ENCODE measurements around the gene HEATR1. TPM values are rescaled to one million over a fixed set of nuclear protein-coding genes. Genes with fewer than 3 reads are reported as not detected.

HEATR1 gene
- total RNA-seq, 1 donor, result 39.4 TPM

DNA sequence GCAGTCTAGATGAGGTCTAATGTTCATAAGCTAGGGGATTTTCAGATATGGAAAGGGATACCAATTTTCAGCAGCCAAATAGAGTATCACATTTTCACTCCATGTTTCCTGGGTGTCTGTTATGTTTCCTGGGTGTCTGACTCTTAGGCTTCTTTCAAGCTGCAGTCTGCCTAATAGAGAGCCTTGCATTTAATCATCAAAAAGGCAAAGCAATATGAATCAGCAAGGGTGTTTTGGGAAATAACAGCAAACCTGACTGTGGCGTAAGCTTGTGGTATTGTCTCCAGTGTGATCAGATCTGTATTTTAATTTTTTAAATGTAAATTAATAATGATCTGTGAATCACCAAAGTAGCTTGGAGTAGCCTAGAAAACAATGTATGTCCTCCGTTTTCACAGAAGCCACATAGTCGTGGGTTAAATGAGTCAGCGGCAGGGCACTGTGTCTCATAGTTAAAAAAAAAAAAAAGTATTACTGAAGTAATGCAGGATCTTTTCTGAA lies 70.1 kb downstream of the HEATR1 start:
- peaks cover 13% of the 10 kb centered on the region for H3K4me1 ChIP-seq (ENCODE audit: insufficient read depth, low read length)
- H4K20me1 ChIP-seq (ENCODE audit: insufficient read depth, low read length), result peaks cover 18% of the 10 kb centered on the region
- peak overlapping the region; percentile 6 for H2AFZ ChIP-seq (ENCODE audit: low read length)
- DNase-seq (ENCODE audit: insufficient read length, low spot score, missing footprints), result peak; percentile 85
- TF ChIP-seq, protein P1, sequence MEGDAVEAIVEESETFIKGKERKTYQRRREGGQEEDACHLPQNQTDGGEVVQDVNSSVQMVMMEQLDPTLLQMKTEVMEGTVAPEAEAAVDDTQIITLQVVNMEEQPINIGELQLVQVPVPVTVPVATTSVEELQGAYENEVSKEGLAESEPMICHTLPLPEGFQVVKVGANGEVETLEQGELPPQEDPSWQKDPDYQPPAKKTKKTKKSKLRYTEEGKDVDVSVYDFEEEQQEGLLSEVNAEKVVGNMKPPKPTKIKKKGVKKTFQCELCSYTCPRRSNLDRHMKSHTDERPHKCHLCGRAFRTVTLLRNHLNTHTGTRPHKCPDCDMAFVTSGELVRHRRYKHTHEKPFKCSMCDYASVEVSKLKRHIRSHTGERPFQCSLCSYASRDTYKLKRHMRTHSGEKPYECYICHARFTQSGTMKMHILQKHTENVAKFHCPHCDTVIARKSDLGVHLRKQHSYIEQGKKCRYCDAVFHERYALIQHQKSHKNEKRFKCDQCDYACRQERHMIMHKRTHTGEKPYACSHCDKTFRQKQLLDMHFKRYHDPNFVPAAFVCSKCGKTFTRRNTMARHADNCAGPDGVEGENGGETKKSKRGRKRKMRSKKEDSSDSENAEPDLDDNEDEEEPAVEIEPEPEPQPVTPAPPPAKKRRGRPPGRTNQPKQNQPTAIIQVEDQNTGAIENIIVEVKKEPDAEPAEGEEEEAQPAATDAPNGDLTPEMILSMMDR (IDR thresholded peaks at IDR 0.05; ENCODE audit: extremely low read depth, low read depth, low read length), result no peak
- peaks cover 29% of the 10 kb centered on the region for H3K79me2 ChIP-seq (ENCODE audit: insufficient read depth, low read length)
- no peaks in the 10 kb centered on the region for H3K9me3 ChIP-seq (ENCODE audit: low read depth, low read length)
- no peaks in the 10 kb centered on the region for H3K27me3 ChIP-seq (ENCODE audit: insufficient read depth, low read length)
- H3K36me3 ChIP-seq (ENCODE audit: insufficient read depth, low read length), result peaks cover 21% of the 10 kb centered on the region
- peak overlapping the region; percentile 76 for H3K27ac ChIP-seq (ENCODE audit: low read depth, low read length)
- peak overlapping the region; percentile 14 for H3K4me3 ChIP-seq (ENCODE audit: insufficient read depth, low read length)
- peak overlapping the region; percentile 56 for H3K4me2 ChIP-seq (ENCODE audit: insufficient read depth, low read length)

- peaks cover 13% of the 10 kb centered on the region for H3K4me1 ChIP-seq (ENCODE audit: insufficient read depth, low read length)
- H3K79me2 ChIP-seq (ENCODE audit: insufficient read depth, low read length), result peaks cover 32% of the 10 kb centered on the region
- H3K27me3 ChIP-seq (ENCODE audit: insufficient read depth, low read length), result no peaks in the 10 kb centered on the region
- H3K27ac ChIP-seq (ENCODE audit: low read depth, low read length), result no peak overlapping the region
- TF ChIP-seq, protein P1 (IDR thresholded peaks at IDR 0.05; ENCODE audit: extremely low read depth, low read depth, low read length), result no peak
- H2AFZ ChIP-seq (ENCODE audit: low read length), result no peak overlapping the region
- H3K4me2 ChIP-seq (ENCODE audit: insufficient read depth, low read length), result no peak overlapping the region
- no peaks in the 10 kb centered on the region for H3K9me3 ChIP-seq (ENCODE audit: low read depth, low read length)
- no peak overlapping the region for H3K4me3 ChIP-seq (ENCODE audit: insufficient read depth, low read length)
- DNase-seq (ENCODE audit: insufficient read length, low spot score, missing footprints), result no peak
- H4K20me1 ChIP-seq (ENCODE audit: insufficient read depth, low read length), result peaks cover 18% of the 10 kb centered on the region
- H3K36me3 ChIP-seq (ENCODE audit: insufficient read depth, low read length), result peaks cover 8% of the 10 kb centered on the region
Observed at GRCh38 chr1:236532850-236533249, 71.5 kb downstream of the HEATR1 start.

GRCh38 chr1:236530959-236531358 lies 73.4 kb downstream of the HEATR1 start:
- no peak overlapping the region for H3K4me2 ChIP-seq (ENCODE audit: insufficient read depth, low read length)
- H3K9me3 ChIP-seq (ENCODE audit: low read depth, low read length), result no peaks in the 10 kb centered on the region
- DNase-seq (ENCODE audit: insufficient read length, low spot score, missing footprints), result no peak
- H4K20me1 ChIP-seq (ENCODE audit: insufficient read depth, low read length), result peaks cover 10% of the 10 kb centered on the region
- TF ChIP-seq, protein P1 (IDR thresholded peaks at IDR 0.05; ENCODE audit: extremely low read depth, low read depth, low read length), result no peak
- no peak overlapping the region for H2AFZ ChIP-seq (ENCODE audit: low read length)
- H3K79me2 ChIP-seq (ENCODE audit: insufficient read depth, low read length), result peaks cover 29% of the 10 kb centered on the region
- H3K27ac ChIP-seq (ENCODE audit: low read depth, low read length), result no peak overlapping the region
- H3K27me3 ChIP-seq (ENCODE audit: insufficient read depth, low read length), result no peaks in the 10 kb centered on the region
- peaks cover 13% of the 10 kb centered on the region for H3K4me1 ChIP-seq (ENCODE audit: insufficient read depth, low read length)
- H3K4me3 ChIP-seq (ENCODE audit: insufficient read depth, low read length), result no peak overlapping the region
- H3K36me3 ChIP-seq (ENCODE audit: insufficient read depth, low read length), result peaks cover 16% of the 10 kb centered on the region

GRCh38 chr1:236530286-236530685 lies 74.0 kb downstream of the HEATR1 start:
- Histone ChIP-seq H3K9me3 (ENCODE audit: low read depth, low read length) (no peaks in the 10 kb centered on the region), H3K4me3 (ENCODE audit: insufficient read depth, low read length) (no peak overlapping the region), H3K4me1 (ENCODE audit: insufficient read depth, low read length) (peaks cover 13% of the 10 kb centered on the region), H4K20me1 (ENCODE audit: insufficient read depth, low read length) (peaks cover 6% of the 10 kb centered on the region), H3K36me3 (ENCODE audit: insufficient read depth, low read length) (peaks cover 18% of the 10 kb centered on the region), H3K4me2 (ENCODE audit: insufficient read depth, low read length) (no peak overlapping the region), H2AFZ (ENCODE audit: low read length) (no peak overlapping the region), H3K27me3 (ENCODE audit: insufficient read depth, low read length) (no peaks in the 10 kb centered on the region), H3K27ac (ENCODE audit: low read depth, low read length) (no peak overlapping the region), H3K79me2 (ENCODE audit: insufficient read depth, low read length) (peaks cover 25% of the 10 kb centered on the region)
- TF ChIP-seq, protein P1 (IDR thresholded peaks at IDR 0.05; ENCODE audit: extremely low read depth, low read depth, low read length), result no peak
- DNase-seq (ENCODE audit: insufficient read length, low spot score, missing footprints), result no peak
